NOMO-1 treated with dmso at 0.1 percent for 144 hours (cell line): ENCODE measurements around the gene MRPL19.
A peak's percentile ranks its signal among the peaks of the same experiment; 100 is the strongest.
"Not testable (repeated sequence)": the region's sequence is repeated elsewhere in the genome, so short reads cannot be mapped to it uniquely, and the experiment has no call there.

ENCODE experiments used
- DNase-seq: peaks from one replicate; lab custom pipeline; 2025; ENCODE audit not compliant: unreplicated experiment; lab: John Stamatoyannopoulos, UW

The MRPL19 gene

GRCh38 chr2:75666911-75667310 lies 20.3 kb downstream of the MRPL19 start:
- DNase-seq: no peak

DNA sequence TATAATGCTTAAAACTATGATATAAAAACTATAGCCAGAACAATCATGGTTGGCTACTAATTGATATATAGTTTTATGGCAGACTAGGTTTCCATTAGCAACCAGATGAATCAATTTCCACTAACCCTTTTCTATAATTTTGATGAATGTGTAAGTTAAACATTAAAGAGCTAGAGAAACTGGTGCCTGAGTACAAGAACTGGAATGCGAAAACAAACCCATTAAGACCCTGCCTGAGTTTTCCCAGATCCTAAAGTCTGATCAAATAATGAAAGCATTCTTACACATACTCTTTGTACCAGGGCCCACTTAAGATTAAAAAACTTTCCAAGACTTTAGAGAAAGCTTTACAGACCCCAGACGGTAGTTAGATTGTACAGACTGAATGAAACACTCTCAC lies 21.3 kb downstream of the MRPL19 start:
- no peak for DNase-seq

DNA sequence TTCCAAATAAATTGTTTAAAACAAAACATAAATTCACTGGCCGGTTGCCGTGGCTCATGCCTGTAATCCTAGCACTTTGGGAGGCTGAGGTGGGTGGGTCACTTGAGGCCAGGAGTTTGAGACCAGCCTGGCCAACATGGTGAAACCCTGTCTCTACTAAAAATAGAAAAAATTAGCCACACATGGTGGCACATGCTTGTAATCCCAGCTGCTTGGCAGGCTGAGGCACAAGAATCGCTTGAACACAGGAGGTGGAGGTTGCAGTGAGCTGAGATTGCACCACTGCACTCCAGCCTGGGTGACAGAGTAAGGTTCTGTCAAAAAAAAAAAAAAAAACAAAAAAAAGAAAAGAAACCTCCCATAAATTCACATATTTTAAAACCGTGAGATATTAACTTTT lies 28.8 kb downstream of the MRPL19 start:
- not testable (repeated sequence) for DNase-seq

DNA sequence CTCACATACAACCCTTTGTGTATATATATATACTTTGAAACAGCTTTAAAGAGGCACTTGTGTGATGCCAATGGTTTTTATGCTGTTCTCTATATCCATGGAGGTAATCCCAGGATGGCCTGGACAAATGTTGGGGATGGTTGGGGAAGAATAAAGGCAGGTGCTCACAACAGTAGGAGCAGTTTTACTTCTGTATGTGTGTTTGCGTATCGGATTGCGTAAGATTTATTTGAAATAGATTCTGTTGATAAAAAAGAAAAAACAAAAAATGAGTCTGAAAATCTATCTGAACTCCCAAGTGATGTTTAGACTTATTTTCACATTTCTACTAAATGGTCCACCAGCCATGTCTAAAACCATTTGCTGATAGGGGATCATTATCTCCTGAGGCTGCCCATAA lies 29.3 kb downstream of the MRPL19 start:
- DNase-seq: no peak

- DNase-seq: no peak
These were observed 29.9 kb downstream of the MRPL19 start for GRCh38 chr2:75676464-75676863.

DNA sequence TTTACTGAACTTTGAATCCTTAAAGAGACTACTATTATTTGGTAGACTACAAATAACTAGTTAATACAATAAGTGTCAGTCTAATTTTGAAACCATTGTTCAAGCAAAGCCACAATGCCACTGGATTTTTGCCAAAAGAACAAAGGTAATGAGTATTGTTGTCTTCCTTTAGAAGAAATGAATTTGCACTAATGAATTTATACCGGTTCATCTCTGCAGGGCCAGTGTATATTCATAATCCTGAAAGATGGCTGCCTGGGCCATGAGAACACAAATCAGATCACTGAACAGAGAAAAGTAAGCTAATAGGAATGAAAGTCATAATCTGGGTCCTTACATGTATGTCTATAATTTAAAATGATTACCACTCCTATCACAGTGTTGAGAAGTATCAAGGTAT lies 33.0 kb downstream of the MRPL19 start:
- DNase-seq: no peak

- no peak for DNase-seq
These were observed 33.8 kb downstream of the MRPL19 start for GRCh38 chr2:75680402-75680801.

DNA sequence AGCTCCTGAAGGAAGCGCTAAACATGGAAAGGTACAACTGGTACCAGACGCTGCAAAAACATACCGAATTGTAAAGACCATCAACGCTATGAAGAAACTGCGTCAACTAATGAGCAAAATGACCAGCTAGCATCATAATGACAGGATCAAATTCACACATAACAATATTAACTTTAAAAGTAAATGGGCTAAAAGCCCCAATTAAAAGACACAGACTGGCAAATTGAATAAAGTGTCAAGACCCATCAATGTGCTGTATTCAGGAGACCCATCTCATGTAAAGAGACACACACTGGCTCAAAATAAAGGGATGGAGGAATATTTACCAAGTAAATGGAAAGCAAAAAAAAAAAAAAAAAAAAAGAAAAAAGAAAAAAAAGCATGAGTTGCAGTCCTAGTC lies 36.8 kb downstream of the MRPL19 start:
- DNase-seq: not testable (repeated sequence)

GRCh38 chr2:75688196-75688595 lies 41.6 kb downstream of the MRPL19 start:
- no peak for DNase-seq

DNA sequence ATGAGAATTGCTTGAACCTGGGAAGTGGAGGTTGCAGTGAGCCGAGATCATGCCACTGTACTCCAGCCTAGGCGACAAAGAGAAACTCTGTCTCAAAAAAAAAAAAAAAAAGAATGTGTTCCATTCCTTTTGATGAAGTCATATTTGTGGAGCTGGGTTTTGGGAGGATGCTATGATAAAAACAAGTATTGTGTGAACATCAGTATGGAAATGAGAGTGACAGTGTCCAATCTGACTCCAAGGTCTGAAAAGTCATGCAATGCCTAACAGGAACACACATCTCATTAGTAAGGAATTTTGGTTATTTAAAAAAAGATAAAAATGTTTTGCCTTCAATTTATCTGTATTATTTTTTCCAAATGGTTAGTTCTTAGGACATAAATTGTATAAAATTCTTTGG lies 52.3 kb downstream of the MRPL19 start:
- DNase-seq: no peak

DNA sequence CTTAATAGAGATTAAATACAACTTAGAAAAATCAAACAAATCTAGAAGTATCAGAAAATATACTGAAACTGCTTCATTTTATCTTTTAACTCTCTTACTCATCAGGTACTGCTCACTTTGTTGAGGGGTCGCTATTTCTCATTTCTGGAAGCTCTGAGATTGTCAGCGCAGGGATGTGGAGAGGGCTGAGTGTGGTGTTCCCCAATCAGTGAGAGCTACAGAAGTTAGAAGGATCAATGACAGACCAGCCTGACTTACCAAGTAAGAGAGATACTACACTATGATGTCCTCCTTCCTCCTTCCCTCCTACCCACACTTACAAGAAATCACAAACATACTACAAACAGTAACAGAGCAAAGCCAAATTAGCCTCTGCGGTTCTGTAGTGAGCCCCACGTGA lies 56.0 kb downstream of the MRPL19 start:
- no peak for DNase-seq

DNA sequence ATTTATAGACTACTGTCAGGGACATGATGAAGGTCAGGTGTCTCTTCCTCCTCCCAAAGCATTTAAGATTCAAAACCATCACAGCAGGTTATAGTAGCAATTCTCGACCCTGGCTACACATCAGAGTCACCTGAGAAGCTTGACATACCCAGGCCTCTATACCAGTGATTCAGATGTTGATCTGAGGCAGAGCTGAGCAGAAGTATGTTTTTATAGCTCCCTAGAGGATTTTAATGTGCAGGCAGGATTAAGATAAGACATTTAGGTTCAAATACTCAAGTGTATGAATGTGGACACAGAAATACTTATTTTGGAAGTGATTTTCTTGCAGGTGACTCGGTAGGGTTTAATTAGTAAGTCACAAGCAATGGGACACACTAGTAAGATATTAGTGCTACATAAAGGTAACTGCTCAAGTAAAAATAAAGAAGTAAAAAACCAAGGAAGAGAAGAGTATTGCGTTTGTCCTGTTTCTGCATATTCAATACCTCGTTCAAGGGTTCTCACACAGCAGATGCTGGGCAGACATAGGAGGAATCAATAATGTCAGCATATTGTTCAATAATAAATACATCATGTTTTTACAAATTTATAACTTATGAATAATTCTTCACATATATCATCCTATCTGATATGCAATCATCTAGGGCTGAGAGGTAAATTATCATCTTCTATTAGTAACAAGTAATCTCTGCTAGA lies 57.2 kb downstream of the MRPL19 start:
- no peak for DNase-seq

DNA sequence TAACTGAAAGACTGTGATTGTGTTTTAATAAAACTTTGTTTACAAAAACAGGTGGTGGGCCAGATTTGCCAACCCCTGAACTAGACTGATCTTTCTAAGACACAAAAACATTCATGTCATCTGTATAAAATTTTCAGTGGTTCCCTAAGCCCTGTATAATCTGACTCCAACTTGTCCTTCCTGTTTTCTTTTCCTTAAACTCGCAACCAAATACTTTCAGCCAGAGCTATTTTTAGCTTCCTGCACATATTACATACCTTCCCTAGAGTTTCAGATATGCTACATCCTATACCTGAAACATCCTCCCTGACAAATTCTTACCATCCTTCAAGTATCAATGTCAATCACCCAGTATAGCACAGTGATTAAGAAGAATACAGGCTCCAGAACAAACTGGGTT lies 59.3 kb downstream of the MRPL19 start:
- no peak for DNase-seq

GRCh38 chr2:75707901-75708300 lies 61.3 kb downstream of the MRPL19 start:
- DNase-seq: no peak

- no peak for DNase-seq
These were observed 62.7 kb downstream of the MRPL19 start for GRCh38 chr2:75709297-75709696.

DNA sequence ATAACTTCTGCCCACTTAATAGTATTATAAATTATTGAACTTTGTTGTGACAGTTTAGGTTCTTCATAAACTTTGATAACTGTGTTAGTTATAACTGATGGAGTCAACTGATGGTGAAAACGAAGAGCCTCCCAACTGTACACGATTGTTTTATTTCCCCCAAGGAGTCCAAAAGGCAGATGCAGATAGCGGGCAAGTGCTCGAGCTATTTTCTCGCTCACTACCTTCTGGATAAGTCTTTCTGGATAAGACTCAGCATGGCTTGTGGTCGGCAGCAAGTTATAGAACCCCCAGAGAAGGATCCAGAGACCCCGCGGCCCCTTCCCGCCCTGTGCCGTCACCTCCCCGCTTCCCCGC lies 63.6 kb downstream of the MRPL19 start:
- DNase-seq: no peak

DNA sequence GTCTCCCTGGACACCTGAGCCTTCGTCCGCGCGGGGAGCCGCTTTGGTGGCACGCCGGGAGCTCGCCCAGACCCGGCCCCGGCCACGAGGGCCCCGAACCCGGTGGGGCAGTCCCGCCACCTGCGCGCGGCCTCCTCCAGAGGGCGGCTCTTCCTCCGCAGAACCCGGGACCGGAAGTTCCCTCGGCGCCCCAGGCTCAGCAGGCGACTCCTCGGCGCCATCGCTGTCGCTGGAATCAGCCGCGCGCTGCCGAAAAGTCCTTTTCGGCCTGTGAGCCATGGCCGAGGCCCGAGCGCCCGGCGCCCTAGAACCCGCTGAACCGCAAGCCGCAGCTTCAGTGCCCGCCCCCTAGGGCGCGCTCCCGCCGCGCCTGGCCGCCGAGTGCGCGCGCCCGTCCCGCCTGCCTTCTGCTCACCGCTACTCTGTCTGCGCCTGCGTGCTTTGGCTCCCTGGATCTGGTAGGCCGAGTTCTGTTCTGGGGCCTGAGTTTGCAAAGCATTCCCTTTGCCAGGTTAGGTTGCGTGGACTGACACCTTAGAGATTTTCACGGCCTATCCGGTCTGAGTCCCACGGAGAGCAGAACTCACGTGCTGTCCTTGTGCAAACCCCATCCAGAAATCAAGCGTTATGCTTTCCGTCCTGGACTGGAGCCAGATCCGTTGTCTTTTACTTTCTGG lies 64.1 kb downstream of the MRPL19 start, which contains the start of gene GCFC2:
GCFC2 (minus strand) TSS at position 339 of the 677 bp plus-strand sequence; CDS start at position 279, 60 bp downstream.
- DNase-seq: peak; percentile 81

- not testable (repeated sequence) for DNase-seq
These were observed 65.0 kb downstream of the MRPL19 start for GRCh38 chr2:75711590-75711989.

DNA sequence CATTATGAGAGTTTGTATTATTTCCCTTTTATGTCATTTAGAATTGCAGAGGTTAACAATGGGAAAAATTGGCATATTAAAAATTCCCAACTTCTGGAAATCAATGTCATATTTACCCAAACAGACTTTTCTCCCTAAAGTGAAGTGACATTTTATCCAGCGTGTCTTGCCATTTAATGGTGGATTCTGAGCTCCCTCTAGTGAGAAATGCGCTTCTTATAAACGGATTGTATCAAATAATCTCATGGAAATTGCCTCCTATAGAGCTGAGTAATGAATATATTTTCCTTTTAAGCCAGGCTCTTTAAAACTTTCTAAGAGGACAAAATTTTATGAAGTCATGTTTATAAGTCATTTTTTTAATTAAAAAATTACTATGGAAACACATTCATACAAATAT lies 69.8 kb downstream of the MRPL19 start:
- no peak for DNase-seq

DNA sequence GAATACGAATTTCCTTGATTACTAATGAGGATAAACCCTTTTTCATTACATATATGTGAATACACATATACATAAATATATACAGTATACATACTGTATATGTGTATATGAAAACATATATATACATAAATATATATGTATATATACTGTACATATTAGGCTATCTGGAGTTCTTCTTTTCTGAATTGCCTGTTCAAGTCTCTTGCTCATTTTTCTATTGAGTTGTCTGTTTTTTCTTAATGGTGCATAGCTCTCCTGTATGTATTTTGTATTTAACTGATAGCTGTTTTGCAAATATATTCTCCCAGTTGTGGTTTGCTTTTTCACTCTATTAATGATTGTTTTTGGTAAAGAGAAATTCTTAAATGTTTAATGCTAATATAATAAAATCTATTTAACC lies 73.0 kb downstream of the MRPL19 start:
- no peak for DNase-seq

- DNase-seq: no peak
These were observed 73.9 kb downstream of the MRPL19 start for GRCh38 chr2:75720525-75720924.

GRCh38 chr2:75722687-75723086 lies 76.1 kb downstream of the MRPL19 start:
- no peak for DNase-seq
